Small intestine (tissue), 7 donors: Measurements from ENCODE around the gene DCC. TPM values are rescaled to one million over a fixed set of nuclear protein-coding genes. Genes with fewer than 3 reads are reported as not detected.
A peak's percentile ranks its signal among the peaks of the same experiment; 100 is the strongest.

ENCODE experiments used
- DNase-seq, 2 donors: peaks; one replicate each; pipeline versions ENCODE4 v3.0.0 to v3.0.0-alpha.2; 2013
- FAIRE-seq: peaks from 2 replicates; lab custom pipeline; 2012; peaks lifted over from hg19 to GRCh38; lab: Jason Lieb, UNC
- H3K27ac ChIP-seq, 3 donors: one replicate each; pipeline ENCODE4 v1.5.1; 2013; ENCODE audit warnings: low read length in 2 of 3, mild to moderate bottlenecking in 2 of 3, control low read depth in 1 of 3, inconsistent platforms in 1 of 3, low read depth in 1 of 3, moderate library complexity in 1 of 3
- H3K27me3 ChIP-seq, 3 donors: one replicate each; pipeline ENCODE4 v1.6.1; 2013; ENCODE audit warnings: low read length in 3 of 3, inconsistent platforms in 1 of 3; ENCODE audit not compliant: control insufficient read depth in 3 of 3, insufficient read depth in 3 of 3
- H3K36me3 ChIP-seq, 3 donors: one replicate each; pipeline ENCODE4 v1.6.1; 2013; ENCODE audit warnings: low read length in 3 of 3, inconsistent platforms in 1 of 3, low read depth in 1 of 3, mild to moderate bottlenecking in 1 of 3, moderate library complexity in 1 of 3; ENCODE audit not compliant: control insufficient read depth in 3 of 3, insufficient read depth in 2 of 3
- H3K4me1 ChIP-seq, 3 donors: one replicate each; pipeline ENCODE4 v1.6.1; 2013; ENCODE audit warnings: low read length in 2 of 3, inconsistent platforms in 1 of 3, low read depth in 1 of 3, mild to moderate bottlenecking in 1 of 3, moderate library complexity in 1 of 3; ENCODE audit not compliant: control insufficient read depth in 3 of 3, insufficient read depth in 2 of 3
- H3K4me3 ChIP-seq, 3 donors: one replicate each; pipeline ENCODE4 v1.5.1; 2013; ENCODE audit warnings: low read length in 3 of 3, control low read depth in 1 of 3, inconsistent platforms in 1 of 3, low read depth in 1 of 3, mild to moderate bottlenecking in 1 of 3, moderate library complexity in 1 of 3
- H3K9me3 ChIP-seq, 2 donors: one replicate each; pipeline ENCODE4 v1.6.1; 2013; ENCODE audit warnings: low read depth in 1 of 2, low read length in 1 of 2; ENCODE audit not compliant: control insufficient read depth in 2 of 2, insufficient read depth in 1 of 2
- WGBS, 3 donors: extraction: QIAGEN DNeasy Blood & Tissue Kit; methylation state at CpG; one replicate each; pipeline ENCODE4 v1.1.7; 2013; 5-methylcytosine and 5-hydroxymethylcytosine counted together
- polyA plus RNA-seq, 4 donors: library from polyadenylated mRNA; stranded (reverse) in 3 of 4; unstranded in 1 of 4; fragments of 200-250 nt in 3 of 4; fragments of 120-200 nt in 1 of 4; gene quantifications; one replicate each; pipeline versions ENCODE4 v1.2.1 to v1.2.3, GENCODE V29; 2013
- donor health status: healthy with polysubstance abuse.
- donor health status: control.
- donor health status: control.
- donor health status: Bipolar disorder and iron deficiency.
- donor health status: healthy.

Gene DCC
- polyA plus RNA-seq, 4 donors: 0.03 to 0.30 TPM; not detected in 2

DNA sequence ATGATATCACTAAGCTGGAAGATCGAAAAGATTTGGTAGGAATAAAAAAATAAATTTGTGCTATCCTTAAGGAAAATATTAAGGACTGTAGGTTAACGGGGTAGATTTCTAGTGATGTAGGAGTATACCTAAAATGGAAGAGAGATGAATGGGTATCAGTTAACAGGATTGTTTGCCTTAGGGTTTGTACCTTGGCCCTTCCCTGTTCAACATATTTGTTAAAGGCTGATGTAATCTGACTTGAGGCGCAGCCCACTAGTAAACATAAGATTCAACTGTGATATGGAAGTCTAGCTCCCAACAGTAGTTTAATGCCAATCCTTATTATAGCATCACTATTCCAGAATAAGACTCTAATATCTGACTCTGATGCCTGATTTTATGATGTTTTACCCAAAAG lies 685.2 kb downstream of the DCC start:
- H3K9me3 ChIP-seq: no peaks in the 10 kb centered on the region
- H3K36me3 ChIP-seq: no peaks in the 10 kb centered on the region
- no peak overlapping the region for H3K4me3 ChIP-seq
- H3K27ac ChIP-seq: no peak overlapping the region
- no peaks in the 10 kb centered on the region for H3K27me3 ChIP-seq
- WGBS, 3 donors: 38 to 70% (median 60%) methylated on average over 3 of the region's 3 CpGs
- FAIRE-seq (no peak), DNase-seq (no peak)
- H3K4me1 ChIP-seq: no peaks in the 10 kb centered on the region

DNA sequence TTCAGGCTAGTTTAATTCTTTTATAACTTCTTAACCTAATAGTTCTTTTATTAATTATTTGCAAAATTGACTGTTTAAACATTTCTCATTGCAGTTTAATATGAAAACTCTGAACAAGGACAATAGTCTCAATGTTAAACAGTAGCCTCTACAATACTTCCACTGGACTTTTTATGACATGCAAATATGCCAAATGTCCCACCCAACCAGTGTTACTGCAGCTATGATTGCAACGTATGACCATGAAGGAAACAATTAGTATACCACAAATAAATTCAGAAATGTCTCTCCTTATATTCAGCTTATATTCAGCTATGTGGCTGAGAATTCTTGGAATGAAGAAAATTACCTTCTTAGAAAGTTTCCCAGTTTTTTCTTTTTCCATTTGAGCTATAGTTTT lies 688.6 kb downstream of the DCC start:
- FAIRE-seq (peak; percentile 15), DNase-seq (no peak)
- no peaks in the 10 kb centered on the region for H3K27me3 ChIP-seq
- no peaks in the 10 kb centered on the region for H3K9me3 ChIP-seq
- no peak overlapping the region for H3K27ac ChIP-seq
- H3K36me3 ChIP-seq: no peaks in the 10 kb centered on the region
- no peaks in the 10 kb centered on the region for H3K4me1 ChIP-seq
- 17 to 53% (median 25%) methylated on average over 1 of the region's 1 CpG for WGBS, 3 donors
- H3K4me3 ChIP-seq: no peak overlapping the region

DNA sequence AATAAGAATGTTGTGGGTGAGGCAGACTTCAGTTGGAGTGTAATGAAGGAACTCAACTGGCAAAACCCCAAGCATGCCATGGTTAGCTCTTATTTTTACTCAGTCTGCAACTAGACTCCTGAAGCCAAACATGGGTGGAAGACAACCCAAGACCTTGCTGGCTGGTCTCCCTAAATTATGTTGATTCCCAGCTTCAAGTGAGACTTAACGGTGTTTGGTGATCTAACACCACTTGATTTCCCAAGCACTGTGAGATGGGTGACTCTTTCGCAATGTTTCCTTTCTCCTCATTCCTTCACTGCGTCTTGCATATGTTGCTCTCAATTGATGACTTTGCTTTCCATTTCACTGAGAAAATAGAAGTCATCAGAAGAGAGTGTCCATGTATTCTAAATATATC lies 693.1 kb downstream of the DCC start:
- no peaks in the 10 kb centered on the region for H3K36me3 ChIP-seq
- H3K27me3 ChIP-seq: no peaks in the 10 kb centered on the region
- no peak overlapping the region for H3K4me3 ChIP-seq
- no peak for DNase-seq
- WGBS, 3 donors: 78 to 92% (median 87%) methylated on average over 3 of the region's 3 CpGs
- H3K27ac ChIP-seq: no peak overlapping the region
- H3K4me1 ChIP-seq: no peaks in the 10 kb centered on the region
- no peak for FAIRE-seq
- no peaks in the 10 kb centered on the region for H3K9me3 ChIP-seq

DNA sequence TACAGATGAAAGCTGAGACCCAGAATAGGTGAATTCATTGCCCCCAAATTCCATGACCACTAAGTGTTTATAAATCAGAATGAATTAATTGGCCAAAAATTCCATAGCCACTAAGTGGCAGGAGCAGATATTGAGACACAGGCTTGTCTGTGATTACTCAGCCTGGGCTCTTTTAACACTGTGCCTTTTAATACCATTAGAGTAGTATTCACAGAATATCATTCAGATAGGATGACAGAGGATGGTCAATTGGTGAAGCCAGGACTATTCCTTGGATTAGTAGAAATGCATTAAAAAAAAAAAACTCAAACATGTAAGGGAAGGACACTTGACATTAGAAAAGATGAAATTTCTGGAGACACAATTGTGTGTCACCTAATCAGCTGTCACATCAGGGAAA lies 698.6 kb downstream of the DCC start:
- DNase-seq (no peak), FAIRE-seq (no peak)
- Histone ChIP-seq H3K27me3 (no peaks in the 10 kb centered on the region), H3K36me3 (no peaks in the 10 kb centered on the region), H3K4me1 (no peaks in the 10 kb centered on the region), H3K4me3 (no peak overlapping the region), H3K27ac (no peak overlapping the region), H3K9me3 (no peaks in the 10 kb centered on the region)

DNA sequence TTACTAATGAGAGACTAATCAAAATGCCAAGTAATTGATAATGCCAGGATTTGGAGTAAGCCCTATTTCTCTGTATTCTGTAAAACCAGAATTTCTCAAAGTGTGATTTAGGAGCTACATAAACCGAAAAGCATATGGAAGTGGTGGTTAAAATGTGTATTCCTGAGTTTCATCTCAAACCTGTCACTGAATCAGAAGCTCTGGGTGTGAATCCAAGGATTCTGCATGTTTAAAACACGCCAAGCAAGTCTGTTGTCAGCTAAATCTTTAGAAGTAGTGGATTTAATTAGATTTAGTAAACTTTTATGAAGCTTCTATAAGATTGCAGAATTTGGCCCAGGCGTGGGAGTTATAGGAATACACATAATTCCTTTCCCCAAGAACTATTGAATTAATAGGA lies 700.3 kb downstream of the DCC start:
- H3K36me3 ChIP-seq: no peaks in the 10 kb centered on the region
- H3K4me3 ChIP-seq: no peak overlapping the region
- no peak for FAIRE-seq
- H3K27me3 ChIP-seq: no peaks in the 10 kb centered on the region
- no peak for DNase-seq
- no peaks in the 10 kb centered on the region for H3K9me3 ChIP-seq
- WGBS, 3 donors: 50 to 65% (median 52%) methylated on average over 3 of the region's 3 CpGs
- H3K27ac ChIP-seq: no peak overlapping the region
- no peaks in the 10 kb centered on the region for H3K4me1 ChIP-seq

DNA sequence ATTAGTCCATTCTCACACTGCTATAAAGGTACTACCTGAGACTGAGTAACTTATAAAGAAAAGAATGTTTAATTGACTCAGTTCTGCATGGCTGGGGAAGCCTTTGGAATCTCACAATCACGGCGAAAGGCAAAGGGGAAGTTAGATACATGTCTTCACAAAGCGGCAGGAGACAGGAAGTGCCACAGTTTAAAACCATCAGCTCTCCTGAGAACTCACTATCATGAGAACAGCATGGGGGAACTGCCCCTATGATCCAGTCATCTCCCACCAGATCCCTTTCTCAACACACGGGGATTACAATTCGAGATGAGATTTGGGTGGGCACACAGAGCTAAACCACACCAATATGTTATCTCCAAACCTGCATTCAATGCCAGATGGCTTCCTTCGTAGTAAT lies 716.1 kb downstream of the DCC start:
- no peak for DNase-seq
- no peak overlapping the region for H3K4me3 ChIP-seq
- 70 to 86% (median 74%) methylated on average over 6 of the region's 6 CpGs for WGBS, 3 donors
- no peak overlapping the region for H3K27ac ChIP-seq
- no peaks in the 10 kb centered on the region for H3K27me3 ChIP-seq
- H3K4me1 ChIP-seq: no peaks in the 10 kb centered on the region
- no peaks in the 10 kb centered on the region for H3K36me3 ChIP-seq
- FAIRE-seq: no peak
- H3K9me3 ChIP-seq: no peaks in the 10 kb centered on the region

GRCh38 chr18:53070788-53071187 lies 730.8 kb downstream of the DCC start:
- H3K9me3 ChIP-seq: no peaks in the 10 kb centered on the region
- no peaks in the 10 kb centered on the region for H3K27me3 ChIP-seq
- 55 to 56% (median 55%) methylated on average over 6 of the region's 6 CpGs for WGBS, 3 donors
- no peak overlapping the region for H3K27ac ChIP-seq
- FAIRE-seq (no peak), DNase-seq (no peak)
- no peaks in the 10 kb centered on the region for H3K4me1 ChIP-seq
- no peak overlapping the region for H3K4me3 ChIP-seq
- H3K36me3 ChIP-seq: no peaks in the 10 kb centered on the region

DNA sequence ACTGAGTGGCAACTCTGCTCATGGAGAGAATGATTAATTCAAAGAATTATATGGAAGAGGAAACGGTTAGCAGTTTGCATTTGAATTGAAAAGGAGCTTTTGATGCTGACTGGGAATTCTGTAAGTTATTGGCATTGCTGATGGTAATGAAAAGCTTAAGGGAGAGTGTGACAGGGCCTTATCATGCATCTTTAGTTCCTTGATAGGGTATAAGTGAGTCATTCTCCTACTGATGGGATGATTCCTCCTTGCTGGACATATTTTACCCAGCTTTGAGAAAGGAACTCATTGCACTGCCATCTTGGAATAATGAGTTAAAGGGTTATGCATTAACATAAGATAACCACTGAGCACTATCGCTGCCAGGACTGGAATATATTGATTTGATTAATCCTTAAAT lies 740.7 kb downstream of the DCC start:
- WGBS, 3 donors: 30 to 54% (median 35%) methylated on average over 2 of the region's 2 CpGs
- no peak for FAIRE-seq
- Histone ChIP-seq H3K9me3 (no peaks in the 10 kb centered on the region), H3K27me3 (no peaks in the 10 kb centered on the region), H3K36me3 (no peaks in the 10 kb centered on the region), H3K4me1 (no peaks in the 10 kb centered on the region), H3K4me3 (no peak overlapping the region), H3K27ac (no peak overlapping the region)
- DNase-seq: no peak

- Histone ChIP-seq H3K9me3 (no peaks in the 10 kb centered on the region), H3K27ac (no peak overlapping the region), H3K4me1 (no peaks in the 10 kb centered on the region), H3K36me3 (no peaks in the 10 kb centered on the region), H3K4me3 (no peak overlapping the region), H3K27me3 (no peaks in the 10 kb centered on the region)
- no peak for DNase-seq
- 60 to 79% (median 78%) methylated on average over 5 of the region's 5 CpGs for WGBS, 3 donors
- FAIRE-seq: no peak
These were observed 753.6 kb downstream of the DCC start for GRCh38 chr18:53093636-53094035.
